ENCODE measurements around the gene ADH7. TPM values are rescaled to one million over a fixed set of nuclear protein-coding genes. Genes with fewer than 3 reads are reported as not detected.

The ADH7 gene
- total RNA-seq, 1 experiment from 2014 or later: not detected

- Mint-ChIP-seq H3K27ac (ENCODE audit: unreplicated experiment) (no peak overlapping the region), H3K9me3 (ENCODE audit: low read depth, unreplicated experiment) (no peaks in the 10 kb centered on the region), H3K4me3 (ENCODE audit: low read depth, unreplicated experiment) (no peak overlapping the region), H3K4me1 (ENCODE audit: low read depth, unreplicated experiment) (peaks cover 28% of the 10 kb centered on the region), H3K36me3 (ENCODE audit: insufficient read depth, unreplicated experiment) (no peaks in the 10 kb centered on the region), H3K27me3 (ENCODE audit: unreplicated experiment) (no peaks in the 10 kb centered on the region)
- DNase-seq: no peak
- no peak for TF ChIP-seq CTCF (IDR thresholded peaks at IDR 0.05; ENCODE audit: unreplicated experiment)
- intact Hi-C loops (cut with micrococcal nuclease; ENCODE audit: unreplicated experiment): no loop called here
- no TSS peak for BruUV-seq (replicated peaks)
- CTCF ChIA-PET: no interaction called here
These were observed 34.3 kb downstream of the ADH7 start for GRCh38 chr4:99400831-99401230.

- no TSS peak for BruUV-seq (replicated peaks)
- CTCF ChIA-PET: no interaction called here
- no peak for TF ChIP-seq CTCF (IDR thresholded peaks at IDR 0.05; ENCODE audit: unreplicated experiment)
These were observed 36.1 kb downstream of the ADH7 start for GRCh38 chr4:99399017-99399416.

GRCh38 chr4:99395595-99396364 lies 39.4 kb downstream of the ADH7 start:
- H3K36me3 Mint-ChIP-seq (ENCODE audit: insufficient read depth, unreplicated experiment): no peaks in the 10 kb centered on the region
- H3K4me1 Mint-ChIP-seq (ENCODE audit: low read depth, unreplicated experiment): no peaks in the 10 kb centered on the region
- no peak overlapping the region for H3K27ac Mint-ChIP-seq (ENCODE audit: unreplicated experiment)
- H3K27me3 Mint-ChIP-seq (ENCODE audit: unreplicated experiment): no peaks in the 10 kb centered on the region
- no peak overlapping the region for H3K4me3 Mint-ChIP-seq (ENCODE audit: low read depth, unreplicated experiment)
- H3K9me3 Mint-ChIP-seq (ENCODE audit: low read depth, unreplicated experiment): no peaks in the 10 kb centered on the region
- intact Hi-C loops (cut with micrococcal nuclease; ENCODE audit: unreplicated experiment): no loop called here
- no peak for TF ChIP-seq CTCF (IDR thresholded peaks at IDR 0.05; ENCODE audit: unreplicated experiment)
- BruUV-seq (replicated peaks): no TSS peak
- CTCF ChIA-PET: interaction anchor here (0.8 kb wide), 1 partner anchor 15 kb away, joined by 3 read pairs; no protein-coding TSS in a partner anchor
- no peak for DNase-seq

More at GRCh38 chr4:99399017-99399416, 36.1 kb downstream of the ADH7 start:
- Mint-ChIP-seq H3K9me3 (ENCODE audit: low read depth, unreplicated experiment) (no peaks in the 10 kb centered on the region), H3K27ac (ENCODE audit: unreplicated experiment) (no peak overlapping the region), H3K4me1 (ENCODE audit: low read depth, unreplicated experiment) (peaks cover 12% of the 10 kb centered on the region), H3K36me3 (ENCODE audit: insufficient read depth, unreplicated experiment) (no peaks in the 10 kb centered on the region), H3K27me3 (ENCODE audit: unreplicated experiment) (no peaks in the 10 kb centered on the region), H3K4me3 (ENCODE audit: low read depth, unreplicated experiment) (no peak overlapping the region)
- DNase-seq: no peak
- intact Hi-C loops (cut with micrococcal nuclease; ENCODE audit: unreplicated experiment): no loop called here

- Mint-ChIP-seq H3K4me1 (ENCODE audit: low read depth, unreplicated experiment) (no peaks in the 10 kb centered on the region), H3K27ac (ENCODE audit: unreplicated experiment) (no peak overlapping the region), H3K9me3 (ENCODE audit: low read depth, unreplicated experiment) (peaks cover 3% of the 10 kb centered on the region), H3K27me3 (ENCODE audit: unreplicated experiment) (no peaks in the 10 kb centered on the region), H3K36me3 (ENCODE audit: insufficient read depth, unreplicated experiment) (no peaks in the 10 kb centered on the region), H3K4me3 (ENCODE audit: low read depth, unreplicated experiment) (no peak overlapping the region)
- CTCF ChIA-PET: no interaction called here
- no TSS peak for BruUV-seq (replicated peaks)
- TF ChIP-seq CTCF (IDR thresholded peaks at IDR 0.05; ENCODE audit: unreplicated experiment): no peak
- DNase-seq: no peak
- intact Hi-C loops (cut with micrococcal nuclease; ENCODE audit: unreplicated experiment): no loop called here
These were observed 40.2 kb downstream of the ADH7 start for GRCh38 chr4:99394896-99395295.

Data from Calu3 (cell line).